ENCODE results near the gene ANKRD10.

DNA sequence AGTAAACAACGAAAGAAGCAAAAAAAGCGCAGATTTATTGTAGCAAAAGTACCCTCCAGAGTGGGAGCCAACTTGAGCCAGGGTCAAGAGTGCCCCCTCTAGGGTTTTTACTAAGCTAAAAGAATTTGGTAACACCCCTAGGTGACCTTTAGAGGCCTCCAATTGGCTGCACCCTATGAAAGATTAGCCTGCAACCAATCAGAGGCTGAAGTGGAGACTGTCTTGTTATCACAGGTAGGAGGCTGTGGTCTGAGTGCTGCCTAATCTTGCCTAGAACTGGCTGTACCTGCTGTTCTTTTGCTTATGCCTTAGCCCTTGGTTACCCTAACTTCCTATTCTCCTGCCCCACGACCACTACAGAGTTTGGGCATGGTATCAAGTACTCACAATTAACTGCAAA, 38.3 kb downstream of the ANKRD10 start:
- TF ChIP-seq, protein P1, sequence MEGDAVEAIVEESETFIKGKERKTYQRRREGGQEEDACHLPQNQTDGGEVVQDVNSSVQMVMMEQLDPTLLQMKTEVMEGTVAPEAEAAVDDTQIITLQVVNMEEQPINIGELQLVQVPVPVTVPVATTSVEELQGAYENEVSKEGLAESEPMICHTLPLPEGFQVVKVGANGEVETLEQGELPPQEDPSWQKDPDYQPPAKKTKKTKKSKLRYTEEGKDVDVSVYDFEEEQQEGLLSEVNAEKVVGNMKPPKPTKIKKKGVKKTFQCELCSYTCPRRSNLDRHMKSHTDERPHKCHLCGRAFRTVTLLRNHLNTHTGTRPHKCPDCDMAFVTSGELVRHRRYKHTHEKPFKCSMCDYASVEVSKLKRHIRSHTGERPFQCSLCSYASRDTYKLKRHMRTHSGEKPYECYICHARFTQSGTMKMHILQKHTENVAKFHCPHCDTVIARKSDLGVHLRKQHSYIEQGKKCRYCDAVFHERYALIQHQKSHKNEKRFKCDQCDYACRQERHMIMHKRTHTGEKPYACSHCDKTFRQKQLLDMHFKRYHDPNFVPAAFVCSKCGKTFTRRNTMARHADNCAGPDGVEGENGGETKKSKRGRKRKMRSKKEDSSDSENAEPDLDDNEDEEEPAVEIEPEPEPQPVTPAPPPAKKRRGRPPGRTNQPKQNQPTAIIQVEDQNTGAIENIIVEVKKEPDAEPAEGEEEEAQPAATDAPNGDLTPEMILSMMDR (IDR thresholded peaks at IDR 0.05), result no peak
- TF ChIP-seq POLR2A (IDR thresholded peaks at IDR 0.05), result no peak
- no peak for TF ChIP-seq EP300 (IDR thresholded peaks at IDR 0.05)

Data from tibial nerve (tissue), 4 donors.